H1 (cell line): ENCODE measurements around the gene SATB2. TPM values are rescaled to one million over a fixed set of nuclear protein-coding genes. Genes with fewer than 3 reads are reported as not detected.

Source experiments
- CTCF ChIA-PET: fragments of 300-600 bp; sonication (Branson Sonifier 250); formaldehyde crosslinking; loops from one replicate; lab custom pipeline; 2021; ENCODE audit not compliant: partially characterized antibody; lab: Charles Lee
- POLR2A ChIA-PET: fragments of 300-600 bp; sonication (Branson Sonifier 250); formaldehyde crosslinking; loops from one replicate; lab custom pipeline; 2021; ENCODE audit warnings: inconsistent platforms; ENCODE audit not compliant: partially characterized antibody; lab: Charles Lee
- DNase-seq, 2 experiments: peaks; one replicate each; pipeline versions ENCODE4 v3.0.0 to v3.0.0-alpha.2; 2010 to 2022; ENCODE audit warnings: low spot score in 2 of 2, low read depth in 1 of 2, mixed read lengths in 1 of 2
- FAIRE-seq: peaks from 2 replicates; lab custom pipeline; 2011; peaks lifted over from hg19 to GRCh38; lab: Jason Lieb, UNC
- H2AFZ ChIP-seq: 2 replicates; pipeline ENCODE4 v1.8.1; 2012; ENCODE audit warnings: low read length, inconsistent platforms
- H2AK5ac ChIP-seq: 2 replicates; pipeline ENCODE4 v1.6.1; 2013; ENCODE audit warnings: low read depth, low read length
- H2BK120ac ChIP-seq: replicated peaks from 2 replicates; pipeline ENCODE3; 2013; ENCODE audit warnings: low read depth, low read length, inconsistent platforms
- H2BK12ac ChIP-seq: 2 replicates; pipeline ENCODE4 v1.6.1; 2013; ENCODE audit warnings: low read depth, low read length
- H2BK15ac ChIP-seq: 2 replicates; pipeline ENCODE4 v1.6.1; 2013; ENCODE audit warnings: low read length
- H2BK20ac ChIP-seq: 2 replicates; pipeline ENCODE4 v1.6.1; 2013; ENCODE audit warnings: low read length
- H2BK5ac ChIP-seq: 2 replicates; pipeline ENCODE4 v1.6.1; 2013; ENCODE audit warnings: low read depth, low read length
- H3K14ac ChIP-seq: 2 replicates; pipeline ENCODE4 v1.6.1; 2013; ENCODE audit warnings: inconsistent platforms; ENCODE audit not compliant: insufficient read length
- H3K18ac ChIP-seq: 2 replicates; pipeline ENCODE4 v1.6.1; 2013; ENCODE audit warnings: low read length; ENCODE audit errors: extremely low read depth
- H3K23ac ChIP-seq: 2 replicates; pipeline ENCODE4 v1.6.1; 2013; ENCODE audit warnings: inconsistent platforms; ENCODE audit not compliant: insufficient read length
- H3K23me2 ChIP-seq: 2 replicates; pipeline ENCODE4 v1.6.1; 2013; ENCODE audit warnings: low read depth, low read length
- H3K27ac ChIP-seq: 2 replicates; pipeline ENCODE4 v1.6.1; 2011; ENCODE audit warnings: low read depth, low read length, inconsistent platforms
- H3K27me3 ChIP-seq, 4 experiments: replicated peaks in 1 of 4; 1 replicate in 1 of 4; 2 replicates in 3 of 4; pipeline versions ENCODE4 v1.6.1 to v1.8.1; 2011 to 2013; ENCODE audit warnings: low read length in 3 of 4, mild to moderate bottlenecking in 3 of 4, inconsistent platforms in 2 of 4, mixed read lengths in 2 of 4, moderate library complexity in 1 of 4; ENCODE audit not compliant: control insufficient read depth in 3 of 4, insufficient read depth in 3 of 4; ENCODE audit errors: extremely low read depth in 1 of 4
- H3K36me3 ChIP-seq, 4 experiments: 2 replicates each; pipeline versions ENCODE4 v1.6.1 to v1.8.1; 2011 to 2013; ENCODE audit warnings: mild to moderate bottlenecking in 4 of 4, low read length in 3 of 4, moderate library complexity in 2 of 4, control low read depth in 1 of 4, inconsistent platforms in 1 of 4; ENCODE audit not compliant: insufficient read depth in 4 of 4, control insufficient read depth in 2 of 4
- H3K4ac ChIP-seq: replicated peaks from 2 replicates; pipeline ENCODE3; 2013; ENCODE audit warnings: low read length, low read depth, mixed read lengths, inconsistent platforms; ENCODE audit not compliant: insufficient read length
- H3K4me1 ChIP-seq, 4 experiments: replicated peaks in 1 of 4; 1 replicate in 1 of 4; 2 replicates in 3 of 4; pipeline versions ENCODE4 v1.6.1 to v1.8.1; 2011 to 2013; ENCODE audit warnings: low read length in 3 of 4, inconsistent platforms in 2 of 4, mixed read lengths in 1 of 4; ENCODE audit not compliant: insufficient read depth in 4 of 4, control insufficient read depth in 3 of 4
- H3K4me2 ChIP-seq, 2 experiments: 2 replicates each; pipeline versions ENCODE4 v1.6.1 to v1.8.1; 2011 to 2013; ENCODE audit warnings: low read depth in 2 of 2, low read length in 2 of 2, control low read depth in 1 of 2, inconsistent platforms in 1 of 2, mild to moderate bottlenecking in 1 of 2; ENCODE audit not compliant: insufficient read depth in 1 of 2
- H3K4me3 ChIP-seq, 4 experiments: fragments of 200-600, 300-600 bp in 1 of 4; sonication (generic), shearing (Covaris generic), sonication (Bioruptor Twin) in 1 of 4; 2 replicates each; pipeline versions ENCODE4 v1.5.1 to v1.8.1; 2011 to 2016; ENCODE audit warnings: low read length in 4 of 4, low read depth in 3 of 4, control low read depth in 2 of 4, inconsistent platforms in 2 of 4, mild to moderate bottlenecking in 2 of 4, mixed read lengths in 1 of 4, moderate library complexity in 1 of 4; ENCODE audit not compliant: insufficient read depth in 2 of 4; ENCODE audit errors: extremely low read depth in 1 of 4
- H3K56ac ChIP-seq: replicated peaks from 2 replicates; pipeline ENCODE3; 2013; ENCODE audit warnings: low read depth, mild to moderate bottlenecking, mixed read lengths, low read length, inconsistent platforms; ENCODE audit not compliant: insufficient read length
- H3K79me1 ChIP-seq: 2 replicates; pipeline ENCODE4 v1.6.1; 2013; ENCODE audit warnings: low read depth, low read length, control low read depth
- H3K79me2 ChIP-seq, 2 experiments: 2 replicates each; pipeline versions ENCODE4 v1.6.1 to v1.8.1; 2012 to 2013; ENCODE audit warnings: low read length in 2 of 2, mild to moderate bottlenecking in 2 of 2, inconsistent platforms in 1 of 2; ENCODE audit not compliant: insufficient read depth in 2 of 2, control insufficient read depth in 1 of 2
- H3K9ac ChIP-seq, 4 experiments: replicated peaks in 1 of 4; 1 replicate in 1 of 4; 2 replicates in 3 of 4; pipeline versions ENCODE4 v1.6.1 to v1.8.1; 2011 to 2013; ENCODE audit warnings: low read depth in 3 of 4, low read length in 3 of 4, control low read depth in 2 of 4, mild to moderate bottlenecking in 2 of 4, moderate library complexity in 2 of 4, inconsistent platforms in 1 of 4; ENCODE audit errors: extremely low read depth in 1 of 4
- H3K9me3 ChIP-seq, 2 experiments: 2 replicates each; pipeline versions ENCODE4 v1.6.1 to v1.8.1; 2012 to 2013; ENCODE audit warnings: mild to moderate bottlenecking in 2 of 2, moderate library complexity in 2 of 2, control low read depth in 1 of 2, inconsistent platforms in 1 of 2, low read depth in 1 of 2, low read length in 1 of 2, mixed read lengths in 1 of 2; ENCODE audit not compliant: insufficient read depth in 2 of 2
- H4K20me1 ChIP-seq, 2 experiments: replicated peaks in 1 of 2; 2 replicates each; pipeline versions ENCODE3 to v1.8.1; 2011 to 2013; ENCODE audit warnings: inconsistent platforms in 2 of 2, low read length in 2 of 2, mild to moderate bottlenecking in 1 of 2; ENCODE audit not compliant: insufficient read depth in 2 of 2, control insufficient read depth in 1 of 2
- H4K5ac ChIP-seq: 2 replicates; pipeline ENCODE4 v1.6.1; 2013; ENCODE audit warnings: low read length, low read depth, mixed read lengths, inconsistent platforms; ENCODE audit not compliant: insufficient read length
- H4K8ac ChIP-seq: 2 replicates; pipeline ENCODE4 v1.8.0; 2013; ENCODE audit warnings: mild to moderate bottlenecking, moderate library complexity, low read length, inconsistent platforms; ENCODE audit not compliant: insufficient read depth; ENCODE audit errors: extremely low read depth
- H4K91ac ChIP-seq: replicated peaks from 2 replicates; pipeline ENCODE3; 2013; ENCODE audit warnings: low read length, mixed read lengths, inconsistent platforms; ENCODE audit not compliant: insufficient read length
- CBX5 ChIP-seq: fragments of 300-800, 300-1000 bp; sonication (generic); IDR thresholded peaks from 2 replicates; pipeline ENCODE4 v1.7.1; 2016; ENCODE audit warnings: antibody characterized with exemption, low read length, low read depth
- EZH2 ChIP-seq: fragments of 200-600 bp; sonication (generic); IDR thresholded peaks from 2 replicates; pipeline ENCODE4 v1.7.1; 2012; ENCODE audit warnings: low read depth, mild to moderate bottlenecking, moderate library complexity, low read length, inconsistent platforms; ENCODE audit not compliant: severe bottlenecking
- KDM1A ChIP-seq: fragments of 200-600, 300-600 bp; sonication (generic); IDR thresholded peaks from 2 replicates; pipeline ENCODE4 v1.7.1; 2016; ENCODE audit warnings: mild to moderate bottlenecking, low read length, borderline replicate concordance
- RBBP5 ChIP-seq: IDR thresholded peaks from 2 replicates; pipeline ENCODE4 v1.7.1; 2012; ENCODE audit warnings: low read depth, mild to moderate bottlenecking, inconsistent platforms, low read length, moderate library complexity, borderline replicate concordance
- SUZ12 ChIP-seq: fragments of 200-600 bp; sonication (generic); IDR thresholded peaks from 2 replicates; pipeline ENCODE4 v1.6.1; 2012; ENCODE audit warnings: mild to moderate bottlenecking, inconsistent platforms, low read length, moderate library complexity, mixed read lengths
- TAF7 ChIP-seq: optimal IDR thresholded peaks from 2 replicates; pipeline ENCODE3; 2011; ENCODE audit warnings: low read depth, mild to moderate bottlenecking, inconsistent platforms, low read length, moderate library complexity, borderline replicate concordance
- WGBS, 2 experiments: shearing (Covaris generic) in 1 of 2; methylation state at CpG; one replicate each; pipeline versions ENCODE4 v1.1.6 to v1.1.7; 2013 to 2015; ENCODE audit warnings: low lambda C conversion rate in 2 of 2, mixed read lengths in 2 of 2, inconsistent platforms in 1 of 2, low coverage in 1 of 2, missing lambda C conversion rate in 1 of 2; ENCODE audit not compliant: insufficient replicate concordance in 2 of 2, insufficient coverage in 1 of 2, insufficient read length in 1 of 2; ENCODE audit errors: extremely low coverage in 1 of 2, missing lambda C conversion rate in 1 of 2; 5-methylcytosine and 5-hydroxymethylcytosine counted together
- polyA plus RNA-seq, 7 experiments: library from polyadenylated mRNA; depleted of rRNA in 3 of 7; stranded (reverse) in 5 of 7; unstranded in 2 of 7; fragments of >200 nt in 5 of 7; fragments of 200-250 nt in 2 of 7; gene quantifications; 1 replicate in 5 of 7; 2 replicates in 1 of 7; 4 replicates in 1 of 7; pipeline versions ENCODE4 v1.2.1 to v1.2.3, GENCODE V29; 2011 to 2013; ENCODE audit warnings: missing spikeins in 2 of 7, mixed read lengths in 2 of 7
- total RNA-seq: library from RNA; stranded (reverse); fragmentation: NEBNext Ultra II Directional; extraction: Animal tissue kit (Norgen Biotek cat#: 25700); gene quantifications from 2 replicates; pipeline ENCODE4 v1.2.1, GENCODE V29; 2021
- TF ChIP-seq, protein P1 (sequence below): IDR thresholded peaks from 2 replicates; pipeline ENCODE4 v1.6.1; 2011; ENCODE audit warnings: low read length, improper control_type of control experiment

Gene SATB2
- total and polyA plus RNA-seq, 2 of the 8 experiments (the other 6 are each of a cell fraction or from before 2014, with no cell fraction given) = 1.3 to 5.7 TPM

GRCh38 chr2:199460101-199460671 lies 2.4 kb upstream of the SATB2 start:
- no peaks in the 10 kb centered on the region for H3K79me2 ChIP-seq
- no peak overlapping the region for H3K27ac ChIP-seq
- no peak overlapping the region for H3K9ac ChIP-seq
- H4K5ac ChIP-seq = no peak overlapping the region
- H3K23me2 ChIP-seq = peaks cover 46% of the 10 kb centered on the region
- H2AK5ac ChIP-seq = no peak overlapping the region
- peaks cover 28 to 83% (median 59%) of the 10 kb centered on the region in 4 experiments; a peak in 6 of 7 replicates for H3K27me3 ChIP-seq
- H3K4ac ChIP-seq = no peak overlapping the region
- peak overlapping the region; percentile 9 for H3K56ac ChIP-seq
- H2AFZ ChIP-seq = peak overlapping the region; percentile 60; the same call in 1 of the 2 replicates
- WGBS, 2 experiments = 3% methylated on average over 14 of the region's 14 CpGs; no CpG with 5 or more reads in 1 of the 2 experiments
- no peaks in the 10 kb centered on the region for H3K9me3 ChIP-seq
- H2BK15ac ChIP-seq = no peak overlapping the region
- ChIA-PET POLR2A (interaction anchor here (0.7 to 3.5 kb wide), 3 partner anchors 9 to 390 kb away, joined by 3 to 32 read pairs (median 3); no protein-coding TSS in a partner anchor), CTCF (interaction anchor here (0.9 to 1.3 kb wide), 3 partner anchors 26 to 431 kb away, joined by 3 to 6 read pairs (median 4); no protein-coding TSS in a partner anchor)
- H2BK5ac ChIP-seq = no peak overlapping the region
- H3K4me3 ChIP-seq = peak overlapping the region; percentile 60 to 73 (median 64)
- H3K4me2 ChIP-seq = peak overlapping the region; percentile 76 to 99
- no peak overlapping the region for H2BK20ac ChIP-seq
- H3K18ac ChIP-seq = no peak overlapping the region; the same call in 1 of the 2 replicates
- H4K8ac ChIP-seq = no peak overlapping the region; the same call in 1 of the 2 replicates
- peaks cover 0 to 5% (median 0%) of the 10 kb centered on the region in 4 experiments; a peak in 1 of 8 replicates for H3K36me3 ChIP-seq
- no peak overlapping the region for H2BK120ac ChIP-seq
- H4K20me1 ChIP-seq = no peaks in the 10 kb centered on the region
- no peak overlapping the region for H2BK12ac ChIP-seq
- FAIRE-seq = peak; percentile 57
- DNase-seq = no peak
- H3K14ac ChIP-seq = no peak overlapping the region
- no peaks in the 10 kb centered on the region for H3K79me1 ChIP-seq
- H4K91ac ChIP-seq = no peak overlapping the region
- peaks cover 0 to 32% (median 11%) of the 10 kb centered on the region in 4 experiments; a peak in 6 of 7 replicates for H3K4me1 ChIP-seq
- TF ChIP-seq CBX5 = no peak
- peak; percentile 1 for TF ChIP-seq EZH2
- TF ChIP-seq, protein P1, sequence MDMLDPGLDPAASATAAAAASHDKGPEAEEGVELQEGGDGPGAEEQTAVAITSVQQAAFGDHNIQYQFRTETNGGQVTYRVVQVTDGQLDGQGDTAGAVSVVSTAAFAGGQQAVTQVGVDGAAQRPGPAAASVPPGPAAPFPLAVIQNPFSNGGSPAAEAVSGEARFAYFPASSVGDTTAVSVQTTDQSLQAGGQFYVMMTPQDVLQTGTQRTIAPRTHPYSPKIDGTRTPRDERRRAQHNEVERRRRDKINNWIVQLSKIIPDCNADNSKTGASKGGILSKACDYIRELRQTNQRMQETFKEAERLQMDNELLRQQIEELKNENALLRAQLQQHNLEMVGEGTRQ = no peak
- no peak for TF ChIP-seq KDM1A
- TF ChIP-seq RBBP5 = no peak
- TF ChIP-seq TAF7 = peak; percentile 68
- TF ChIP-seq SUZ12 = peak; percentile 56; the same call in 1 of the 2 replicates
- no peak overlapping the region for H3K23ac ChIP-seq
